ENCODE data around the gene PIK3R1.
"Not testable (repeated sequence)": the region's sequence is repeated elsewhere in the genome, so short reads cannot be mapped to it uniquely, and the experiment has no call there.

DNA sequence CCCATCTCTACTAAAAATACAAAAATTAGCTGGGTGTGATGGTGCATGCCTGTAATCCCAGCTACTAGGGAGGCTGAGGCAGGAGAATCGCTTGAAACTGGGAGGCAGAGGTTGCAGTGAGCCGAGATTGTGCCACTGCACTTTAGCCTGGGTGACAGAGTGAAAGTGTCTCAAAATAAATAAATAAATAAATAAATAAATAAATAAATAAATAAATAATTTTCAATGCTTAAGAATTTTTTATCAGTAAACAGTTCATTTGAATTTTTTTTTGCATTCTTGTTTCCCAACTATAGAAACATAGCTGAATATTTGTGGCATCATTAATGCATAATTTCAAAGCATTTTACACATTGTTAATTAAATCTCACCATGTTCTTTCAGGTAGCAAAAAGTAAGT, 19.7 kb downstream of the PIK3R1 start:
- TF ChIP-seq, protein P1, sequence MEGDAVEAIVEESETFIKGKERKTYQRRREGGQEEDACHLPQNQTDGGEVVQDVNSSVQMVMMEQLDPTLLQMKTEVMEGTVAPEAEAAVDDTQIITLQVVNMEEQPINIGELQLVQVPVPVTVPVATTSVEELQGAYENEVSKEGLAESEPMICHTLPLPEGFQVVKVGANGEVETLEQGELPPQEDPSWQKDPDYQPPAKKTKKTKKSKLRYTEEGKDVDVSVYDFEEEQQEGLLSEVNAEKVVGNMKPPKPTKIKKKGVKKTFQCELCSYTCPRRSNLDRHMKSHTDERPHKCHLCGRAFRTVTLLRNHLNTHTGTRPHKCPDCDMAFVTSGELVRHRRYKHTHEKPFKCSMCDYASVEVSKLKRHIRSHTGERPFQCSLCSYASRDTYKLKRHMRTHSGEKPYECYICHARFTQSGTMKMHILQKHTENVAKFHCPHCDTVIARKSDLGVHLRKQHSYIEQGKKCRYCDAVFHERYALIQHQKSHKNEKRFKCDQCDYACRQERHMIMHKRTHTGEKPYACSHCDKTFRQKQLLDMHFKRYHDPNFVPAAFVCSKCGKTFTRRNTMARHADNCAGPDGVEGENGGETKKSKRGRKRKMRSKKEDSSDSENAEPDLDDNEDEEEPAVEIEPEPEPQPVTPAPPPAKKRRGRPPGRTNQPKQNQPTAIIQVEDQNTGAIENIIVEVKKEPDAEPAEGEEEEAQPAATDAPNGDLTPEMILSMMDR (IDR thresholded peaks at IDR 0.05), result not testable (repeated sequence)
- TF ChIP-seq POLR2A (IDR thresholded peaks at IDR 0.05), result not testable (repeated sequence)

All from esophagus squamous epithelium (tissue), 4 donors.